Measurements from ENCODE around the gene FAM124A. TPM values are rescaled to one million over a fixed set of nuclear protein-coding genes. Genes with fewer than 3 reads are reported as not detected.

FAM124A gene
- total RNA-seq, 2 experiments from 2014 or later = 0.44 TPM; not detected in 1

GRCh38 chr13:51246025-51246417 is 23.8 kb downstream of the FAM124A start:
- no peak overlapping the region for H3K4me2 ChIP-seq (ENCODE audit: low read length)
- H3K79me2 ChIP-seq (ENCODE audit: insufficient read depth, low read depth, low read length) = no peaks in the 10 kb centered on the region
- BruUV-seq (replicated peaks) = no TSS peak
- H4K20me1 ChIP-seq (ENCODE audit: insufficient read depth, low read length) = no peaks in the 10 kb centered on the region
- no peak overlapping the region for H2AFZ ChIP-seq (ENCODE audit: low read length)
- H3K36me3 ChIP-seq (ENCODE audit: insufficient read depth, low read length) = no peaks in the 10 kb centered on the region
- H3K27ac ChIP-seq (ENCODE audit: low read depth, low read length, poor library complexity, severe bottlenecking) = no peak overlapping the region
- ChIA-PET POLR2A (interaction anchor here (0.7 to 1.5 kb wide), 3 partner anchors 9 to 29 kb away, joined by 3 to 4 read pairs (median 4); no protein-coding TSS in a partner anchor), CTCF (ENCODE audit: unreplicated experiment) (interaction anchor here (0.6 kb wide), 1 partner anchor 37 kb away, joined by 3 read pairs; no protein-coding TSS in a partner anchor)
- DNase-seq (ENCODE audit: low spot score) = no peak
- no peaks in the 10 kb centered on the region for H3K9me2 ChIP-seq (ENCODE audit: insufficient read depth, low read length)
- H3K9me3 ChIP-seq (ENCODE audit: low read length) = no peaks in the 10 kb centered on the region
- intact Hi-C loops (cut with micrococcal nuclease; ENCODE audit: unreplicated experiment) = no loop called here
- no peak for TF ChIP-seq EZH2phosphoT487 (IDR thresholded peaks at IDR 0.05; ENCODE audit: borderline replicate concordance, low read depth, low read length)
- TF ChIP-seq, protein P1, sequence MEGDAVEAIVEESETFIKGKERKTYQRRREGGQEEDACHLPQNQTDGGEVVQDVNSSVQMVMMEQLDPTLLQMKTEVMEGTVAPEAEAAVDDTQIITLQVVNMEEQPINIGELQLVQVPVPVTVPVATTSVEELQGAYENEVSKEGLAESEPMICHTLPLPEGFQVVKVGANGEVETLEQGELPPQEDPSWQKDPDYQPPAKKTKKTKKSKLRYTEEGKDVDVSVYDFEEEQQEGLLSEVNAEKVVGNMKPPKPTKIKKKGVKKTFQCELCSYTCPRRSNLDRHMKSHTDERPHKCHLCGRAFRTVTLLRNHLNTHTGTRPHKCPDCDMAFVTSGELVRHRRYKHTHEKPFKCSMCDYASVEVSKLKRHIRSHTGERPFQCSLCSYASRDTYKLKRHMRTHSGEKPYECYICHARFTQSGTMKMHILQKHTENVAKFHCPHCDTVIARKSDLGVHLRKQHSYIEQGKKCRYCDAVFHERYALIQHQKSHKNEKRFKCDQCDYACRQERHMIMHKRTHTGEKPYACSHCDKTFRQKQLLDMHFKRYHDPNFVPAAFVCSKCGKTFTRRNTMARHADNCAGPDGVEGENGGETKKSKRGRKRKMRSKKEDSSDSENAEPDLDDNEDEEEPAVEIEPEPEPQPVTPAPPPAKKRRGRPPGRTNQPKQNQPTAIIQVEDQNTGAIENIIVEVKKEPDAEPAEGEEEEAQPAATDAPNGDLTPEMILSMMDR (conservative IDR thresholded peaks at IDR 0.05; ENCODE audit: low read length) = no peak
- no peak overlapping the region for H3K4me3 ChIP-seq (ENCODE audit: low read depth, low read length, poor library complexity, severe bottlenecking)
- H3K4me1 ChIP-seq (ENCODE audit: insufficient read depth, low read length, poor library complexity, severe bottlenecking) = no peaks in the 10 kb centered on the region

GRCh38 chr13:51246418-51247277 is 24.4 kb downstream of the FAM124A start:
- no peaks in the 10 kb centered on the region for H3K36me3 ChIP-seq (ENCODE audit: insufficient read depth, low read length)
- DNase-seq (ENCODE audit: low spot score) = no peak
- no peak overlapping the region for H2AFZ ChIP-seq (ENCODE audit: low read length)
- H3K9me2 ChIP-seq (ENCODE audit: insufficient read depth, low read length) = no peaks in the 10 kb centered on the region
- POLR2A ChIA-PET = interaction anchor here (0.7 to 1.5 kb wide), 3 partner anchors 10 to 23 kb away, joined by 3 to 4 read pairs (median 3); no protein-coding TSS in a partner anchor
- no peaks in the 10 kb centered on the region for H4K20me1 ChIP-seq (ENCODE audit: insufficient read depth, low read length)
- H3K4me3 ChIP-seq (ENCODE audit: low read depth, low read length, poor library complexity, severe bottlenecking) = no peak overlapping the region
- H3K79me2 ChIP-seq (ENCODE audit: insufficient read depth, low read depth, low read length) = no peaks in the 10 kb centered on the region
- no peaks in the 10 kb centered on the region for H3K4me1 ChIP-seq (ENCODE audit: insufficient read depth, low read length, poor library complexity, severe bottlenecking)
- BruUV-seq (replicated peaks) = no TSS peak
- TF ChIP-seq, protein P1 (conservative IDR thresholded peaks at IDR 0.05; ENCODE audit: low read length) = no peak
- TF ChIP-seq EZH2phosphoT487 (IDR thresholded peaks at IDR 0.05; ENCODE audit: borderline replicate concordance, low read depth, low read length) = no peak
- H3K9me3 ChIP-seq (ENCODE audit: low read length) = no peaks in the 10 kb centered on the region
- H3K27ac ChIP-seq (ENCODE audit: low read depth, low read length, poor library complexity, severe bottlenecking) = no peak overlapping the region
- CTCF ChIA-PET (ENCODE audit: unreplicated experiment) = interaction anchor here (0.6 to 0.7 kb wide), 2 partner anchors 36 to 359 kb away, joined by 3 read pairs; no protein-coding TSS in a partner anchor
- intact Hi-C loops (cut with micrococcal nuclease; ENCODE audit: unreplicated experiment) = no loop called here
- H3K4me2 ChIP-seq (ENCODE audit: low read length) = no peak overlapping the region

- H3K4me2 ChIP-seq (ENCODE audit: low read length) = no peak overlapping the region
- H2AFZ ChIP-seq (ENCODE audit: low read length) = no peak overlapping the region
- no peaks in the 10 kb centered on the region for H3K79me2 ChIP-seq (ENCODE audit: insufficient read depth, low read depth, low read length)
- no peak overlapping the region for H3K27ac ChIP-seq (ENCODE audit: low read depth, low read length, poor library complexity, severe bottlenecking)
- H3K4me1 ChIP-seq (ENCODE audit: insufficient read depth, low read length, poor library complexity, severe bottlenecking) = peaks cover 15% of the 10 kb centered on the region
- H3K9me3 ChIP-seq (ENCODE audit: low read length) = no peaks in the 10 kb centered on the region
- no peaks in the 10 kb centered on the region for H4K20me1 ChIP-seq (ENCODE audit: insufficient read depth, low read length)
- POLR2A ChIA-PET = no interaction called here
- CTCF ChIA-PET (ENCODE audit: unreplicated experiment) = no interaction called here
- H3K4me3 ChIP-seq (ENCODE audit: low read depth, low read length, poor library complexity, severe bottlenecking) = no peak overlapping the region
- TF ChIP-seq, protein P1 (conservative IDR thresholded peaks at IDR 0.05; ENCODE audit: low read length) = no peak
- no peak for TF ChIP-seq EZH2phosphoT487 (IDR thresholded peaks at IDR 0.05; ENCODE audit: borderline replicate concordance, low read depth, low read length)
- no peaks in the 10 kb centered on the region for H3K9me2 ChIP-seq (ENCODE audit: insufficient read depth, low read length)
- BruUV-seq (replicated peaks) = no TSS peak
- intact Hi-C loops (cut with micrococcal nuclease; ENCODE audit: unreplicated experiment) = no loop called here
- no peaks in the 10 kb centered on the region for H3K36me3 ChIP-seq (ENCODE audit: insufficient read depth, low read length)
- DNase-seq (ENCODE audit: low spot score) = no peak
Measured at GRCh38 chr13:51249255-51249654, 27.1 kb downstream of the FAM124A start.

All from OCI-LY7 (cell line).